HG02884 (cell line): ENCODE measurements around the gene GPR39.
"Not testable (repeated sequence)": the region's sequence is repeated elsewhere in the genome, so short reads cannot be mapped to it uniquely, and the experiment has no call there.

Source experiments
- ATAC-seq: cut with Tn5 transposase; IDR thresholded peaks from one replicate; pipeline ENCODE4 v1.9.1; 2021; ENCODE audit warnings: mild to moderate bottlenecking, moderate library complexity; ENCODE audit not compliant: unreplicated experiment

The GPR39 gene

GRCh38 chr2:132416723-132417395 is at the start of gene GPR39:
TSS of gene GPR39 (plus strand) at chr2:132416805.
- no peak for ATAC-seq

GRCh38 chr2:132368191-132368590 is 48.4 kb upstream of the GPR39 start:
- no peak for ATAC-seq

GRCh38 chr2:132372276-132372675 is 44.3 kb upstream of the GPR39 start:
- no peak for ATAC-seq

- ATAC-seq, result no peak
These were observed 43.0 kb upstream of the GPR39 start for GRCh38 chr2:132373391-132374135.

- no peak for ATAC-seq
These were observed 42.5 kb upstream of the GPR39 start for GRCh38 chr2:132374151-132374550.

GRCh38 chr2:132374551-132374950 is 42.1 kb upstream of the GPR39 start:
- ATAC-seq, result no peak

GRCh38 chr2:132374961-132375360 is 41.6 kb upstream of the GPR39 start:
- no peak for ATAC-seq

GRCh38 chr2:132381376-132381775 is 35.2 kb upstream of the GPR39 start:
- no peak for ATAC-seq

GRCh38 chr2:132383956-132384355 is 32.6 kb upstream of the GPR39 start:
- no peak for ATAC-seq

- no peak for ATAC-seq
These were observed 32.0 kb upstream of the GPR39 start for GRCh38 chr2:132384491-132385151.

- ATAC-seq, result no peak
These were observed 29.5 kb upstream of the GPR39 start for GRCh38 chr2:132387126-132387525.

- ATAC-seq, result no peak
These were observed 26.5 kb upstream of the GPR39 start for GRCh38 chr2:132390076-132390475.

- no peak for ATAC-seq
These were observed 25.2 kb upstream of the GPR39 start for GRCh38 chr2:132391378-132391777.

- no peak for ATAC-seq
These were observed 24.4 kb upstream of the GPR39 start for GRCh38 chr2:132392221-132392620.

GRCh38 chr2:132392879-132393278 is 23.7 kb upstream of the GPR39 start:
- no peak for ATAC-seq

- not testable (repeated sequence) for ATAC-seq
These were observed 19.6 kb upstream of the GPR39 start for GRCh38 chr2:132397042-132397441.

GRCh38 chr2:132400169-132400900 is 16.3 kb upstream of the GPR39 start:
- no peak for ATAC-seq

- no peak for ATAC-seq
These were observed 15.7 kb upstream of the GPR39 start for GRCh38 chr2:132400901-132401240.

GRCh38 chr2:132401326-132401725 is 15.3 kb upstream of the GPR39 start:
- no peak for ATAC-seq

GRCh38 chr2:132403146-132403545 is 13.5 kb upstream of the GPR39 start:
- ATAC-seq, result no peak

- no peak for ATAC-seq
These were observed 12.5 kb upstream of the GPR39 start for GRCh38 chr2:132404056-132404455.
